GM15510 (cell line): ENCODE data around the gene TMEM139.

Experiments used
- POLR2A ChIP-seq: IDR thresholded peaks from 3 replicates; pipeline ENCODE4 v1.6.1; 2011; ENCODE audit warnings: borderline replicate concordance; ENCODE audit not compliant: insufficient read length; ENCODE audit errors: extremely low read depth

TMEM139 gene

DNA sequence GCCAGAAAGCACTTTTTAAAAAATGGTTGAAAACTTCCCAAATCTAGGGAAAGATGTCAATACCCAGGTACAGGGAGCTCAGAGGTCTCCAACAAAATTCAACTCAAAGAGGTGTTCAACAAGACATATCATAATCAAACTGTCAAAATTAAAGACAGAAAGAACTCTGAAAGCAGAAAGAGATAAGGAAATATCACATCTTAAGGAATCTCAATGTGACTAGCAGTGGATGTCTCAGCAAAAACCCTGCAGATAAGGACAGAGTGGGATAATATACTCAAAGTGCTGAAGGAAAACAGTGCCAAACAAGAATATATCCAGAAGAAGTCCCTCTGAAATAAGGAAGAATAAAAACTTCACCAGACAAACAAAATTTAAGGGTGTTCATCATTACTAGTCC lies 34.6 kb upstream of the TMEM139 start:
- TF ChIP-seq POLR2A: no peak

DNA sequence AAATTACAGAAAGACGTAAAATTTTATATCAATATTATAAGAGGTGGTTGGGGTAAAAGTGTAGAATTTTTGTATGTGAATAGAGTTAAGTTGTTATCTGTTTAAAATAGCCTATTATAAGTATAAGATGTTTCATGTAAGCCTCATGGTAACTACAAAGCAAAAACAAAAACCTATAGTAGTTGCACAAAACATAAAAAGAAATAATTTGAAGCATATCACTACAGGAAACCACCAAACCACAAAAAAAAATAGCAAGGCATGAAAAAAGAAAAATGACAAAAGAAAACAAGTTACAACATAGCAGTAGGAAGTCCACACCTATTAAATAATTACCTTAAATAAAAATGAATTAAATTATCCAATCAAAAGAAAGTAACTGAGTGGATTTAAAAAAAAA lies 33.9 kb upstream of the TMEM139 start:
- TF ChIP-seq POLR2A: no peak

DNA sequence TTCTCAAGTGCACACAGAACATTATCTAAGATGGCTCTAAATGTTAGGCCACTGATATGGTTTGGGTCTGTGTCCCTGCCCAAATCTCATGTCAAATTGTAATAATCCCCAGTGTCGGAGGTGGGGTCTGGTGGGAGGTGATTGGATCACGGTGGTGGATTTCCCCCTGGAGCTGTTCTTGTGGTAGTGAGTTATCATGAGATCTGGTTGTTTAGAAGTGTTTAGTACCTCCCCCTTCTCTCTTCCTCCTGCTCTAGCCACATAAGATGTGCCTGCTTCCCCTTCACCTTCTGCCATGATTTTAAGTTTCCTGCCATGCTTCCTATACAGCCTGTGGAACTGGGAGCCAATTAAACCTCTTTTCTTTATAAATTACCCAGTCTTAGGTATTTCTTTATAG lies 32.8 kb upstream of the TMEM139 start:
- TF ChIP-seq POLR2A: no peak

DNA sequence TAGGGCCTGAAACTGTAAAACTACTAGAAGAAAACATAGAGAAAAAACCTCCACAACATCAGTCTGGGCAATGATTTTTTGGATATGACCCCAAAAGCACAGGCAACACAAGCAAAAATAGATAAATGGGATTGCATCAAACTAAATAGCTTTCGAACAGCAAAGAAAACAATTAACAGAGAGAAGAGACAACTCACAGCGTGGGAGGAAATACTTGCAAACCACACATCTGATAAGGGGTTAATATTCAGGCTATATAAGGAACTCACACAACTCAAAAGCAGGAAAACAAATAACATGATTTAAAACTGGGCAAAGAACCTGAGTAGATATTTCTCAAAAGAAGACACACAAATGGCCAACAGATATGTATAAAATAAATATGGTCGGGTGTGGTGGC lies 29.2 kb upstream of the TMEM139 start:
- TF ChIP-seq POLR2A: no peak

DNA sequence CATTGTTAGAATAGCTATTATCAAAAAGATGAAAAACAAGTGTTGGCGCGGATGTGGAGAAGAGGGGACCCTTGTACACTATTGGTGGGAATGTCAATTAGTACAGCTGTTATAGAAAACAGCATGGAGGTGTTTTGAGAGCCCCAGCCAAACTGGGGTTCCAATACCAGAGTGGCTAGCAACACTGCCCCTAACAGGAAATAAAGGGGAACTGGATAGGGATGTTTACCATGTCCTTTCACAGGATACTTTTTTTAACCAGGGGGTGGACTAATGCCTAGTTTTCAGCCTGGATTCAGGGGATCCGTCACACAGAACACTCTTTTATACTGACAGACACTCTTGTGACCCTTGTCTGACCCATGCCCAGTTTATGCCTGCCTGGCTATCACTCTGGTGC lies 28.4 kb upstream of the TMEM139 start:
- TF ChIP-seq POLR2A: no peak

DNA sequence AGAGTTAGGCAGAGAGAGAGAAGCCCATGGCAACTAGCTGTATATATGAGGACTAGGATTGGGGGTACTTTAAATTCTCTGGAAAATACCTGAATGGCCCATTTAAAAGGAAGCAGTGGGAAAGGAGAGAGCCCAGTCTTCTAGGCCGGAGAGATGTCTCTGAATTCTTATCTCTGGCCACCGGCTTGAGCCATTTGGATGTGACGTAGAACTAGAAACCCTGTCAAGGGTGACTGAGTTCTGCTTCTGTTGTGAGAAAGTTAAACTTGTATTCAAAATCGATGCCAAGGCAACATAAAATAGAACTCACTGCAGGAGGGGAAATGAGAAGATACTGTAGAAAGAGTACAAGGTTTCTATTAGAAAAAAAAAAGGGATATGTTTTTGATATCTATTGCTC lies 27.8 kb upstream of the TMEM139 start:
- no peak for TF ChIP-seq POLR2A

DNA sequence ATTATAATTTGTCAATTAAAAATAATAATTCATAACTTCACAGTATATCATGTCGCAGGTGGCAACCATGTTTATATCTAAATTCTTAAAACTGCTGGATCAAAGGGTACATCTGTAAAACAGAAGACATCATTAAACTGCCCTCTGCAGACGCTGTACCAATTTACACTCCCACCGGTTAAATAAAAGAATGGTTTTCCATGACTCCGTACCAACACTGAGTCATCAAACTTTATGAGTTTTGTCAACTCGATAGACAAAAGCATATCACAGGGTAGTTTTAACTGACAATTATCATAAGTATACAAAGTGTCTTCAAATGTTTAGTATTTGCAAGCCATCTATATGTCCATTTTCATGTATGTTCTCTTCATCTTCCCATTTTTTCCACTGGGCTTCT lies 27.3 kb upstream of the TMEM139 start:
- no peak for TF ChIP-seq POLR2A

DNA sequence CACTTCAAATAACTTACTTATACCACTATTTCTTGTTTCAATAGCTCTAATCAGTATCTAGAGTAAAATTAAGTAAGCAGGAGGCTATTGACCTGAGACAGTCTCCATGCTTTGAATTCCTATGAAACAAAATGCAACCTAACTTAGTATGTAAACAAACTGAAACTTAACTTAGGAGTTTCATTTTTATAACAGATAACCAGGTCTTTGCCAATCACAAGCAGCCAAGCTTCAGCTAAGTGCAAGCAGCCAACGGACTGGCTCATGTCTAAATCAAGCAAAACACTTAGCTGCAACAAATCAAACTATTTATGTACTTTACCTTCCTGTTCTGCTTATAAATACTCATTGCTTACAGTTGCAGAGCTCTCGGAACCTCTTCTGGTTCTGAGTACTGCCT lies 25.9 kb upstream of the TMEM139 start:
- TF ChIP-seq POLR2A: no peak

DNA sequence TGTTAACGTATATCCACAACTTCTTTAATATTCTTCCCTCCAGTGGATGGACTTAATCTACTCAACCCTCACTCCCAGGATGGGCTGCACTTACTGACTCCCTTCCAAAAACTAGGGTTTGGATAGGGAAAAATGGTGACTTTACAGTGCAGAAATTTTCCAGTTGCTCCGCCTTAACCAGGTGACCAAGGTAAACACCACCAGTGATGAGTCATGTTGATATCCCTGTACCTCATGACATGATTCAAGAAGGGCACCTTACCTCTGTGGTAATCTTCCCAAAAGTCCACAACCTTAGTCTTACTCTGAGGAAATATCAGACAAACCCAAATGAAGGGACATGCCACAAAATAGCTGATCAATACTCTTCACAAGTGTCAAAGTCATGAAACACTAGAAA lies 25.0 kb upstream of the TMEM139 start:
- TF ChIP-seq POLR2A: no peak

DNA sequence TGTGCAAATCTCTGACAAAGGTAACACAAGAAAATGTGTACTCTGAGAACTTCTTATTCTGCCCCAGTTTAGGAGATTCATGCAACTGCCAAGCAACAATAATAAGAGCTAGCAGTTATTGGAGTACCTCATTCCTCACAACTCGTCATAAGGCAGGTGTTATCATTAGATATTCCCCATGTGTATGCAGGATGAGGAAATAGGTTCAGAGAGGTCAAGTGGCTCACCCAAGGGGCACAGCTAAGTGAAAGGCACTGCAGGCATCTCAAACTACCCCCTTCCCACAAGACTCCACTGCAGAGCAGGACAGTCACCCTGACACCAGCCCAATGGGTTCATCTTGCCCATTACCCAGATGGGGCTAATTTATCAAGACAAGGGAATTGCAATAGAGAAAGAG lies 22.9 kb upstream of the TMEM139 start:
- no peak for TF ChIP-seq POLR2A

DNA sequence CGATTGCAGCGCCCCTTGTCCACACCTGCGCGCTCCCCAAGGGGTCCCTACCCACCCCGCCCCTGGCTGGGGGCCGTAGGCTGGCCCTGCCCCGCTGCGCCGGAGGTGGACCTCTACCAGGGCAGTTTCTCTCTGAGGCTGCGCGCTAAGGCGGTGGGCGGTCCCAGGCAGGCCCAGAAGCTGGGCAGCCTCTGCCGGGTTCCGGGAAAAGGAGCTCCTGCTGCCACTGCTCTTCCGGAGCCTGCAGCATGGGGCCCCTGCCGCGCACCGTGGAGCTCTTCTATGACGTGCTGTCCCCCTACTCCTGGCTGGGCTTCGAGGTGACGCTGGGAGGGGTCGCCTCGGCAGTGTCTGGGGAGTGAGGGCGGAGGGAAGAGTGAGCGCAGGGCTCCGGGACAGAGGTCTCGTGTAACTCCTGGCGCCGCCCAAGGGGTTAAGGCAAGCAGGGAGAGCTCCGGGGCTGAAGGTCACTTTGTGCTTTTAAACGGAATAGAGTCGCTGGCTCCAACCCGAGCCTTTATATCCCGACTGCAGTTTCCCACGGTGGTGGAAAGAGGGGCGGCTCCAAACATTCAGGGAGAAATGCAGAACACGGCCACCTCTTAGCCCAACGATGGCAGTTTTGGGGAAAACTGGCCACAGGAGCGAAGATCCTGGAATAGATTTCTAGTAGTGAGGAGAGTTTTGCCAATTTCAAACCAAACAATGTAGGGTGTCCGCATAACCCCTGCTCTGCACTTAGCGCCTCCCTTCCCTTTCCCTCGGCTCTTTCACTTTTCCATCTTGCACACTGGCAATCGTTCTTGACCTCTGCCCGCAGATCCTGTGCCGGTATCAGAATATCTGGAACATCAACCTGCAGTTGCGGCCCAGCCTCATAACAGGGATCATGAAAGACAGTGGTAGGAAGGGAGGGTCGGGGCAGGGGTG lies 21.2 kb upstream of the TMEM139 start, which contains the start of gene GSTK1:
Gene GSTK1 (plus strand): TSS at position 176 of the 930 bp plus-strand sequence. CDS start 73 bp downstream, at position 249.
- peak; percentile 96 for TF ChIP-seq POLR2A

DNA sequence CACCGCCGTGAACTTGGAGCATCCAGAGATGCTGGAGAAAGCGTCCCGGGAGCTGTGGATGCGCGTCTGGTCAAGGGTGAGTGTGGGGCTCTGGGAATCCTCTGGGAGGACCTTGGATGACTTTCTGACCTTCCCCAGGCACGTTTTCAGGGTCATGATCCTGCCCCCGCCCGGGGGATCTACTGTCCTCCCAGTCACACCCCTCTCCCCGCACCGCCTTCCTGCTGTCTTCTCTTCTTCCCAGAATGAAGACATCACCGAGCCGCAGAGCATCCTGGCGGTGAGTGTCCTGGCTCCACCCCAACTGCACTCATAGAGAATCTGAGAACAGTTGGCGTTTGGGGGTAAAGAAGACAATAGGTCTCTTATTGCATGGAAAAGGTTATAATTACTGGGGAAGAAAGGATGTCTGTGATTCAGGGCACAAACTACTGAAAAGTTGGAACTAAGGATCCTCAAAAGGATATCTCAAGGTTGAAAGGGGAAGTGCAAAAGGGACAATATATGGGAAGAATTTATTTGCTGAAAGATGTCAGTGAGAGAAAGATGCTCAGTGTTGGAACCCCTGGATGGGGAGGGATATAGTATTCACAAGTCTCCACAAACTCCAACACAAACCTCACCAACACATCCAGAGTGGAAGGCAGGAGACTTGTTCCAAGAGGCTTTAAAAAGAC lies 19.6 kb upstream of the TMEM139 start:
- TF ChIP-seq POLR2A: no peak

DNA sequence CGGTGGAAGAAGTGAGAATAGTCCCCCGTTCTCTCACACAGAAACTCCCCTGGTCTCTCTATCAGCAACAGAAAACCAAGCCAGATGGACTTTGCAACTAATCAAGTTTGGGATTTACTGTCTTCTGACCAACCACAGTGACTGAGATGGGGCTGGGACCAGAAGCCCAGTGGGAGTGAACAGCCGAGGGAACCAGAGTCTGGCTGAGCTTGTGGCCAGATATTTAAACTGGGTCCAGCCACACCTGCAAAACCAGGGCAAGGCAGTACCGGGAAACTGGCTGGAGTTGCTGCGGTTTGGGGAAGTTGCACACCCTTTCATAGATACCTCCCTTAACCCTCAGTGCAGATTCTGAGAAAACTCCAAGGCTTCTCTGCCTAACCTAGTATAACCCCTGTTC lies 15.5 kb upstream of the TMEM139 start:
- no peak for TF ChIP-seq POLR2A

DNA sequence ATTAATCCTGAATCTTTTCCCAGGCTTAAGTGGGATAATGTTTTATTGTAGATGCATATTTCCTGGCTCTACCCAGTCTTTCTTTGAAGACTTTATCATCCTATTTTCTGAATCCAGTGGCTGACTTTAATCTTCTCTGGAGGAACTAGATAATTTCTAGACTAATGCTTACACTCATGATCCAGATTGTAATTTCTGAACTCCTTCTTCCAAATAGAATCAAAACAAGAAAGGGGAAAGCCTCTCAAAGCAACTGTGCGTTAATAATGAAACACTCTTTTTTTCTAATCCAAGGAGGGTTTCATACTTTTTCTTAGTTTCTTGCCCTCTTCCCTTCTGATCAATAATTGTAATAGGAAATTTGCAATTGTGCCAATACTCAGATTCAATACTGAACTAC lies 13.5 kb upstream of the TMEM139 start:
- no peak for TF ChIP-seq POLR2A

DNA sequence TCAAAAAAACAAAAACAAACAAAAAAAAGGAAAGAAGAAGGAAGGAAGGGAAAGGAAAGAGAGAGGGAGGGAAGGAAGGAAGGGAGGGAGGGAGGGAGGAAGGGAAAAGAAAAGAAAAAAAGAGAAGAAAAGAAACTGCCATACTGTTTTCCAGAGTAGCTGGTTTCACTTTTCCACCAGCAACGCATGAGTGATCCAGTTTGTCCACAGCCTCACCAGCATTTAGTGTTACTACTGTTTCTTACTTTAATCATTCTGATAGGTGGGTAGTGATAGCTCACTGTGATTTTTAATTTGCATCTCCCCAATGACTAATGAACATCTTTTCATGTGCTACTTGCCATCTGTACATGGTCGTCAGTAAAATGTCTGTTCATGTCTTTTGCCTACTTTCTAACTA lies 11.9 kb upstream of the TMEM139 start:
- no peak for TF ChIP-seq POLR2A
